ENCODE data around the gene PANK3.

DNA sequence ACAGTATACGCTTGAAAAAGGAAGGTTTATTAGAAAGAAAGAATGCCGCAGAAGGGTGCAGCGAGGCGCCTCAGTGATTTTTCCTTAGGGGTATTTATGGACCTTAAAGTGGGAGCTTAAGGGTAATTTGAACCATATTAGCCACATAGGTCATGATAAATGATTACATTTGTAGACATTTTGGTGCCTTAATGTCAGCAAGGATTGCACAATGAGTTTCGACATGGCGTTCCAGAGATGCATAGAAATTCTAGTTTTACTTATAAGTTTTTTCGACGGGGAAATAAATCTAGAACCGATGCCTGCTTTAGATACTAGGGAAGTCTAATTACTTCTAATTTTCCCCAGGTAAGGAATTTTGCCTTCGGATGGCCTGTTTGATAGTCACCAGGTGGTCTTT lies 20.7 kb upstream of the PANK3 start:
- TF ChIP-seq, protein P1, sequence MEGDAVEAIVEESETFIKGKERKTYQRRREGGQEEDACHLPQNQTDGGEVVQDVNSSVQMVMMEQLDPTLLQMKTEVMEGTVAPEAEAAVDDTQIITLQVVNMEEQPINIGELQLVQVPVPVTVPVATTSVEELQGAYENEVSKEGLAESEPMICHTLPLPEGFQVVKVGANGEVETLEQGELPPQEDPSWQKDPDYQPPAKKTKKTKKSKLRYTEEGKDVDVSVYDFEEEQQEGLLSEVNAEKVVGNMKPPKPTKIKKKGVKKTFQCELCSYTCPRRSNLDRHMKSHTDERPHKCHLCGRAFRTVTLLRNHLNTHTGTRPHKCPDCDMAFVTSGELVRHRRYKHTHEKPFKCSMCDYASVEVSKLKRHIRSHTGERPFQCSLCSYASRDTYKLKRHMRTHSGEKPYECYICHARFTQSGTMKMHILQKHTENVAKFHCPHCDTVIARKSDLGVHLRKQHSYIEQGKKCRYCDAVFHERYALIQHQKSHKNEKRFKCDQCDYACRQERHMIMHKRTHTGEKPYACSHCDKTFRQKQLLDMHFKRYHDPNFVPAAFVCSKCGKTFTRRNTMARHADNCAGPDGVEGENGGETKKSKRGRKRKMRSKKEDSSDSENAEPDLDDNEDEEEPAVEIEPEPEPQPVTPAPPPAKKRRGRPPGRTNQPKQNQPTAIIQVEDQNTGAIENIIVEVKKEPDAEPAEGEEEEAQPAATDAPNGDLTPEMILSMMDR (IDR thresholded peaks at IDR 0.05) = no peak
- TF ChIP-seq POLR2A (IDR thresholded peaks at IDR 0.05) = no peak

Data from testis (tissue), 2 donors.